ENCODE measurements around the gene GPHN. TPM values are rescaled to one million over a fixed set of nuclear protein-coding genes. Genes with fewer than 3 reads are reported as not detected.
"Not testable (repeated sequence)": the region's sequence is repeated elsewhere in the genome, so short reads cannot be mapped to it uniquely, and the experiment has no call there.

Gene GPHN
- total RNA-seq, 1 donor from 2014 or later: 24.4 TPM

- ATAC-seq (no peak), DNase-seq (ENCODE audit: low spot score) (no peak)
- intact Hi-C loops (cut with DNase I): no loop called here
These were observed 217.0 kb downstream of the GPHN start for GRCh38 chr14:66724996-66725395.

- DNase-seq (ENCODE audit: low spot score); intact Hi-C loops (cut with DNase I); ATAC-seq: not testable (repeated sequence)
These were observed 223.4 kb downstream of the GPHN start for GRCh38 chr14:66731298-66731697.

- DNase-seq (ENCODE audit: low spot score) (no peak), ATAC-seq (no peak)
- intact Hi-C loops (cut with DNase I): no loop called here
These were observed 227.9 kb downstream of the GPHN start for GRCh38 chr14:66735853-66736252.

- intact Hi-C loops (cut with DNase I): no loop called here
- DNase-seq (ENCODE audit: low spot score): no peak
- ATAC-seq: no peak
These were observed 231.9 kb downstream of the GPHN start for GRCh38 chr14:66739826-66740225.

- intact Hi-C loops (cut with DNase I): no loop called here
- ATAC-seq (no peak), DNase-seq (ENCODE audit: low spot score) (no peak)
These were observed 237.1 kb downstream of the GPHN start for GRCh38 chr14:66745078-66745477.

GRCh38 chr14:66746316-66747006 lies 238.5 kb downstream of the GPHN start:
- intact Hi-C loops (cut with DNase I): no loop called here
- DNase-seq (ENCODE audit: low spot score) (no peak), ATAC-seq (no peak)

GRCh38 chr14:66752109-66752508 lies 244.2 kb downstream of the GPHN start:
- DNase-seq (ENCODE audit: low spot score) (no peak), ATAC-seq (no peak)
- intact Hi-C loops (cut with DNase I): no loop called here

- DNase-seq (ENCODE audit: low spot score): no peak
- no peak for ATAC-seq
- intact Hi-C loops (cut with DNase I): no loop called here
These were observed 250.2 kb downstream of the GPHN start for GRCh38 chr14:66758031-66758613.

- ATAC-seq (no peak), DNase-seq (ENCODE audit: low spot score) (no peak)
- intact Hi-C loops (cut with DNase I): no loop called here
These were observed 264.2 kb downstream of the GPHN start for GRCh38 chr14:66772146-66772545.

GRCh38 chr14:66782853-66783252 lies 274.9 kb downstream of the GPHN start:
- DNase-seq (ENCODE audit: low spot score) (no peak), ATAC-seq (no peak)
- intact Hi-C loops (cut with DNase I): no loop called here

- ATAC-seq (no peak), DNase-seq (ENCODE audit: low spot score) (no peak)
- intact Hi-C loops (cut with DNase I): no loop called here
These were observed 282.2 kb downstream of the GPHN start for GRCh38 chr14:66790101-66790500.

GRCh38 chr14:66802962-66803361 lies 295.0 kb downstream of the GPHN start:
- ATAC-seq: no peak
- intact Hi-C loops (cut with DNase I): no loop called here
- no peak for DNase-seq (ENCODE audit: low spot score)

- DNase-seq (ENCODE audit: low spot score): no peak
- intact Hi-C loops (cut with DNase I): no loop called here
- no peak for ATAC-seq
These were observed 296.2 kb downstream of the GPHN start for GRCh38 chr14:66804141-66804540.

- intact Hi-C loops (cut with DNase I): no loop called here
- DNase-seq (ENCODE audit: low spot score) (no peak), ATAC-seq (no peak)
These were observed 305.7 kb downstream of the GPHN start for GRCh38 chr14:66813636-66814035.

GRCh38 chr14:66815687-66816086 lies 307.7 kb downstream of the GPHN start:
- DNase-seq (ENCODE audit: low spot score): no peak
- no peak for ATAC-seq
- intact Hi-C loops (cut with DNase I): no loop called here

GRCh38 chr14:66824251-66824650 lies 316.3 kb downstream of the GPHN start:
- intact Hi-C loops (cut with DNase I): no loop called here
- ATAC-seq (no peak), DNase-seq (ENCODE audit: low spot score) (no peak)

- intact Hi-C loops (cut with DNase I): no loop called here
- no peak for ATAC-seq
These were observed 319.2 kb downstream of the GPHN start for GRCh38 chr14:66827182-66827581.

GRCh38 chr14:66831173-66831572 lies 323.2 kb downstream of the GPHN start:
- intact Hi-C loops (cut with DNase I): no loop called here
- ATAC-seq: no peak
- DNase-seq (ENCODE audit: low spot score): no peak

More at GRCh38 chr14:66827182-66827581, 319.2 kb downstream of the GPHN start:
- no peak for DNase-seq (ENCODE audit: low spot score)

- ATAC-seq (no peak), DNase-seq (ENCODE audit: low spot score) (no peak)
- intact Hi-C loops (cut with DNase I): no loop called here
These were observed 325.9 kb downstream of the GPHN start for GRCh38 chr14:66833816-66834215.

- ATAC-seq; DNase-seq (ENCODE audit: low spot score); intact Hi-C loops (cut with DNase I): not testable (repeated sequence)
These were observed 329.5 kb downstream of the GPHN start for GRCh38 chr14:66837436-66837835.

All from sciatic nerve (tissue), 2 donors.